GM20431 (cell line): ENCODE data around the gene KIRREL3.

Experiments used
- in situ Hi-C: fragments of 300-500 bp; cut with MseI, MboI; formaldehyde crosslinking; loops from one replicate; pipeline ENCODE4 v1.15.0; 2020; ENCODE audit warnings: low sequenced_read_pairs; ENCODE audit not compliant: unreplicated experiment

The KIRREL3 gene

DNA sequence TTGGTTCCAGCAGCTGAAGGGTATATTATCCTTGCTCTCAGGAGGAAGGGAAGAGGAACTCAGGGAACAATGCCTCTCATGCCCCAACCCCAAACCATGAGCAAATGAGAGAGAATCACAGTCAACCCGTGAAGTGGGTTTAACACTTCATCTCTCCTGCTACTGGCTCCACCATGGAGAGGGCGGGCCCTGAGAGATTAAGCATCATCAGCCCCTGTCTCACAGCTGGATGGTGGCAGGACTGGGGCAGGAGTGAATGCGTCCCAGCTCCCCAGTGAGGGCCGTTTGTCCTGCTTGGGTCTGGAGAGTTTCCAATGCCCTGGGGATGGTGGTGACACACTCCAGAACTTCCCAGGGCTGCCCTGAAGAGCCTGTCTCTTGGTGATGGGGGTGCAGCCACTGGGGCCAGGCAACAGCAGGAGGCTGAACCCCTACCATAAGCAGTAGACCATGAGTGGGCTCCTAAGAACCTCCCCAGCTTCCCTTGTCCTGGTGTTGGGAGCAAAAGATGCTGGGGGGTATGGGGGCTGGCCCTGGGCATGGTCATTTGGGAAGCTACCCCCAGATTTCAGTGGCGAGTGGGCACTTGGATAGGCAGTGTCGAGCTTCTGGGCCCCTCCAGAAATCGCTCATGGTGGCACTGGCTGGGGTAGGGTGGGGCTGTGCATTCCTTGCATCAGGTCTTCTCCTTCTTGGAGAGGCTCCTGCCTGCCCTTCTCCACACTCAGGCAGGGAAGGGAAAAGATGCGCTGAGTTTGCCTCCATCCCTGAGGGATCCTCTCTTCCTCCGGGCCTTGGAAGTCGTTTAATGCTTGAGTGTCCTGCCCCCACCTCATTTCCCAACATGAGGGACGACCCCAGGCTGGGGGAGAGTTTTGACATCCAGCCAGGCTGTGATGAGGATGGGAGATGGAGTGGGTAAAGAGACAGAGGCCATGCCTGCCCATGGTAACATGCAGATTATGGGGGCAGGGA lies 487.5 kb downstream of the KIRREL3 start:
- in situ Hi-C loops: no loop called here

DNA sequence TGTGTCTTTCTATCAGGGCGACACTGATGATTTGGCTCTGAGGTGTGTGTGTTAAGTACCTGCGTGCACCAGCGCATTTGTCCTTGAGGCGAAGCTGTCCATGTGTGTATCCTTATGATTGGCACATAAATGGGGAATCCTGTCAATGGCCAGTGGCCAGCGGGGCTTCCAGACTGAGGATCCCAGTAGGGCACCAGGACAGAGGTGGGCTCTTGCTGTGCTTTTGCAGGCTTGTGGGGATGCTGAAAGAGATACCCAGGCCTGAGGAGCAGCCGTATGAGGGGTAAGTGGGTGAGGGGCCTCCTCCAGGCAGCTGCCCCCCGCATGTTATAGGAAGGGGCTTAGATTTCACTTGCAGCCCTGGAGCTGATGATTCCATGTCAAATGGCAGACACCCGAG lies 488.3 kb downstream of the KIRREL3 start:
- in situ Hi-C loops: no loop called here

GRCh38 chr11:126511475-126512115 lies 489.0 kb downstream of the KIRREL3 start:
- in situ Hi-C loops: no loop called here

GRCh38 chr11:126510621-126511370 lies 489.8 kb downstream of the KIRREL3 start:
- in situ Hi-C loops: no loop called here

DNA sequence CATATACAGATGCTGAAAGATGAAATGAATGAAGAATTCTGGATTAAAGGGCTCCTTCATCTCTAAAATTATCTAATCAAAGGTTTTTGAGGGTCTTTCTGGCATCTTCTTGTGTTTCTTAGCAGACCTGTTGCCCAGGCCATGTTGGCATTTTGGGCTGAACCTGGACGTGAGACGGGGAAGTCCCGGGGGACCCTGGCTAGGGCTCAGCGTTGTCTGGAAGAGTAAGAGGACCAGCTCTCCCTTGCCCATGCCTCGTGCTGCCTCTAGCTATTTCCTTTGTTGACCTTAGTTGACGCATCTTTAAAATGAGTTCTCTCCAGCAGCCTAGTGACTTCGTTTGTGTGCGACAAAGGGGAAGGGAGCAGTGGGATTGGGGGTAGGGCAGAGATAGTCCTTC lies 492.9 kb downstream of the KIRREL3 start:
- in situ Hi-C loops: no loop called here

DNA sequence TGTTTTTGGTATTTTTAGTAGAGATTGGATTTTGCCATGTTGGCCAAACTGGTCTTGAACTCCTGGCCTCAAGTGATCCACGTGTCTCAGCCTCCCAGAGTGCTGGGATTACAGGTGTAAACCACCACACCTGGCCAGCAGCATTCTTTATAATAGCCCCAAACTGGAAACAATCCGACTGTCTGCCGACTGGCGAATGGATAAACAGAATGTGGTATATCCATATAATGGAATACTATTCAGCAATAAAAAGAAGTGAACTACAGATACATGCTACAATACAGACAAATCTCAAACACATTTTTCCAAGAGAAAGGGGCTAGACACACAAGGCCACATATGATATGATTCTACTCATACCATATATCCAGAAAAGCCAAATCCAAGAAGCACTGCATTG lies 493.8 kb downstream of the KIRREL3 start:
- in situ Hi-C loops: no loop called here

DNA sequence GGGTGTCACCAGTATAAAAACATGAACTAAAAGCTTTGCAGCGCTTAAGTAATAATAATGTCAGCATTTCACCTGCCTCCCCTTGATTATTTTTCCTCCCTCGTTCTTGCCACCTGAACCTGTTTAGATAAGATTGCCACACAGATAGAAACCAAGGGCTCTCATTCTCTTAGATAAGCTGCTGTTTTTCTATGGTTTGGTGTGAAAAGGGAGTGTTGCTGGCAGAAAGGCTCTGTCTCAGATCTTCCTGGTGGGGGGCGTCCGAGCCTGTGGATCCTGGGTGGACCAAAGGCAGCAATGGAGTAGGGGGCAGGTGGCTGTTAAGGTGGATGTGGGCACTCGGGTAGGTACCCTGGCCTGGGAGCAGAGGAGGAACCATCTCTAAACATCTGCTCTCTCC lies 497.6 kb downstream of the KIRREL3 start:
- in situ Hi-C loops: no loop called here

DNA sequence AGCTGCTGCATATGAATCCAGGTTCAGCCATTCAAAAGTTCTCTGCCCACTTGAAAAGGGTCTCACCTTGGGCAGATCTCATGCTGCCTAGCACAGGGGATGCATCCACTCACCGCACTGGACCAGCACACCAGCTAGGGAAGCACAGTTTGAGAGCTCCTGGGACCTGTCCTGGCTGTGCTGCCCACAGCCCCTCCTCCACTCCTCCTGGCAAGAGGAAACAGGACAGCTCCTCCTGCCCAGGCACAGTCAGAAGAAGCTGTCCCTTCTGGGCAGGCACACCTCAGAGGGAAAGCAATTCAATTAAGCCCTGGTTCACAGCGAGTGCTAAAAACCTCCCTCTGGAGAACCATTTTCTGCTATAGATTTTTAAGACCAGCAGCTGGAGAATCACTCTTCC lies 498.4 kb downstream of the KIRREL3 start:
- in situ Hi-C loops: no loop called here

- in situ Hi-C loops: no loop called here
Measured at GRCh38 chr11:126501641-126502040, 498.9 kb downstream of the KIRREL3 start.

GRCh38 chr11:126500981-126501380 lies 499.6 kb downstream of the KIRREL3 start:
- in situ Hi-C loops: no loop called here

- in situ Hi-C loops: no loop called here
Measured at GRCh38 chr11:126499131-126499752, 501.3 kb downstream of the KIRREL3 start.

DNA sequence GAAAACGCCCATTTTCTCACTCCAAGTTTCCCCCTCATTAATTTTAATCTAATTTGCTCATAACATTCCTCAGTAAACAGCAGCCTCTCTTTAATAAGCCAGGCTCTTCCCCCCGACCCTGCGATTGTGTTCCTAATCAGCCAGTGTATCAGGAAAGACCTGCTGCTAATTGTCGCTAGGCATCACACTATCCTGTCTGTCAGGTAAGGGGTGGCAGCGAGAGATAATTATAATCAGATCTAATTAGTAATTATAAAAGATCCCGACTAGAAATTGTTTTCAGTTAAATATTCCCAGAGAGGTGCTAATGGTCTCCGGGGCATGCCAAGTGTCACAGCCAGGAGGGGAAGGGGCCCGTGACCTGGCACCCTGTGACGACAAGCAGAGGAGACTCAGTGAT lies 502.3 kb downstream of the KIRREL3 start:
- in situ Hi-C loops: no loop called here

DNA sequence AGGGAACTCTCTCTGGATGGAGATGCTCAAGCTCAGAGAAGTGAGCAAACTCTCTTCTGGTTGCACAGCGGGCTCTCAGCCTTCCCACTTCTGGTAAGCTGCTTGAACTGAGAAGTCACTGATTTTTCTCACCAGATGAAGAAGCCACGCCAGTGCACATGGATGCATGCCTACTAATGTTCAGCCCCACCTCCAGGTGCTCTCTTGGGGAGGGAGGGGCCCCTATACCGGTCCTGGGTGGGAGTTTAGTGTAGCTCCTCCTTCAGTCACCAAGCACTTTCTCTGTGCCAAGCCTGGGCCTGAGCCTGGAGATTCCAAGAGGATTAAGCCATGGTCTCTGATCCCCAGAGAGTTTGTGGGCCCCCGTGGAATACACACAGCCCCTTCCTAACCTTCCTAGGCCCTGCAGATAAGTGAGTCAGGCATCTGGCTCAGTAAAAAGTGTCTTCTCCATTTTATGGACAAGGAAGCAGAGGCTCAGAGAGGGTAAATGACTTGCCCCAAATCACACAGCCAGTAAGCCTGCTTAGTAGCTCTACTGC lies 502.9 kb downstream of the KIRREL3 start:
- in situ Hi-C loops: no loop called here

GRCh38 chr11:126496576-126497337 lies 503.8 kb downstream of the KIRREL3 start:
- in situ Hi-C loops: no loop called here

GRCh38 chr11:126495281-126496220 lies 505.0 kb downstream of the KIRREL3 start:
- in situ Hi-C loops: no loop called here

DNA sequence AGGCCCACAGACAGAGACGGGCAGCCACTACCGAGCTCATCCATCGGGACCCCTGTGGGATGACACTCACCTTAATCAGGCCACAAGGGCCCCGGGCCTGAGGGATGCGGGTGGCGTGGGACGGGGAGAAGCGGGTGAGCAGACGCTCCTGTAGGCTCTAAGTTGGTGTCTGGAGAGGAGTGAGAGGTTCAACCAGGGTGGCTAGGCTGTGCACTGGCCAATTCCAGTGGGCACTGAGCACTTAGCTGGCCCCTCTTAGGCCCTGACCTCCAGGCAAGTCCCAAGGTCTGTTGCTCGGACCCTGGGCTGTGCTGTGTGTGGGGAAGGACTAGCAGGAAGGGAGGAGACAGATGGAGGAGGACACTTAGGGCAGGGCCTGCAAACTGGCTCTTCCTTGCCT lies 505.7 kb downstream of the KIRREL3 start:
- in situ Hi-C loops: no loop called here

DNA sequence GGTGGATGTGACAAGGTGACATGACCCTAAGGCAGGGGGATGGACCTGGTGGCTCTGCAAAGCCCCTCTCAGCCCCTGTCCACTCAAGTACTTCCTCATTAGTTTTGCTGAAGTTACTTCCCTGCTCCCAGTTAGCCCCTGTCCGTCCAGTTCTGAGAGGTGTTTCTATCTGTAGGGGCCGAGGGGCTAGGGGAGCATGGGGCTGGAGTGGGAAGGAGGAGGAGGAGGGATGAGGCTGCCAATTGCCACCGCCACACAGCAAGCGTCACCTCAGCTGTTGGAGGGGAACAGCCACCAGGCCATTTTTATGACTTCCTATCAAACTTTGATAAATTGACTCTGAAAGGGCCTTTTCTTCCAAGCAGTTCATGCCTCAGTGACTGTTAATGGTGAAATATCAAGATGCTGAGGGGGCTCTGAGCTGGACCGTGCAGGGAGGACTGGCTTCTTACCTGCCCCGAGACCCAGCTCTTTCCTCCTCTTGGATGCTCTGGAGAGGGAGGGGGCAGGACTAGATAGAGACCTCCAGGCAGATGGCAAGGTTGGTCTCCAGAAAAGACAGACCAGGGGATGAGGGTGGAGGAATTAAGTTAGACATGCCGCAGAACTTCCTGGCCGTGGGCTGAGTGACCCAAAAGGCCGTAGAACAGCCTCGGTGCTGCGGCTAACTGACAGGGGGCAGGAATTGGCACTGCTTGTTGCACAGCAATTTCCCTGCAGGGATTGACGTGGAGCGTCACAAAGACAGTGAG lies 508.1 kb downstream of the KIRREL3 start:
- in situ Hi-C loops: no loop called here

- in situ Hi-C loops: no loop called here
Measured at GRCh38 chr11:126491092-126491491, 509.5 kb downstream of the KIRREL3 start.
